ENCODE results near the gene MARK4.

MARK4 gene

GRCh38 chr19:45238556-45238955 is 12.5 kb upstream of the MARK4 start:
- Histone ChIP-seq H3K27me3 (no peaks in the 10 kb centered on the region), H4K20me1 (no peaks in the 10 kb centered on the region), H3K9ac (no peak overlapping the region), H3K4me1 (peaks cover 75% of the 10 kb centered on the region), H3K4me2 (no peak overlapping the region), H3K9me3 (no peaks in the 10 kb centered on the region), H3K4me3 (no peak overlapping the region), H3K27ac (peak overlapping the region; percentile 4; the same call in 1 of the 2 replicates), H3K36me3 (no peaks in the 10 kb centered on the region)
- TF ChIP-seq Cebpa-rat (IDR thresholded peaks at IDR 0.05): no peak

GRCh38 chr19:45243144-45243732 is 7.8 kb upstream of the MARK4 start:
- H3K9me3 ChIP-seq: no peaks in the 10 kb centered on the region
- H3K27ac ChIP-seq: no peak overlapping the region
- H3K9ac ChIP-seq: no peak overlapping the region
- H3K4me3 ChIP-seq: no peak overlapping the region
- no peak for TF ChIP-seq Cebpa-rat (IDR thresholded peaks at IDR 0.05)
- peaks cover 57% of the 10 kb centered on the region for H3K4me1 ChIP-seq
- H3K27me3 ChIP-seq: no peaks in the 10 kb centered on the region
- no peak overlapping the region for H3K4me2 ChIP-seq
- H3K36me3 ChIP-seq: no peaks in the 10 kb centered on the region
- H4K20me1 ChIP-seq: no peaks in the 10 kb centered on the region

- Histone ChIP-seq H3K4me3 (no peak overlapping the region), H3K9ac (no peak overlapping the region), H4K20me1 (no peaks in the 10 kb centered on the region), H3K9me3 (no peaks in the 10 kb centered on the region), H3K27me3 (no peaks in the 10 kb centered on the region), H3K4me2 (peak overlapping the region; percentile 61; the same call in 1 of the 2 replicates), H3K4me1 (peaks cover 56% of the 10 kb centered on the region), H3K27ac (no peak overlapping the region), H3K36me3 (no peaks in the 10 kb centered on the region)
- TF ChIP-seq Cebpa-rat (IDR thresholded peaks at IDR 0.05): no peak
Measured at GRCh38 chr19:45244133-45244794, 6.8 kb upstream of the MARK4 start.

GRCh38 chr19:45245334-45245787 is 5.7 kb upstream of the MARK4 start, which contains the start of gene EXOC3L2:
Gene EXOC3L2 (minus strand): TSS chr19:45245407. CDS start chr19:45239045, 6,362 bp downstream.
- no peak for TF ChIP-seq Cebpa-rat (IDR thresholded peaks at IDR 0.05)
- peaks cover 64% of the 10 kb centered on the region for H3K4me1 ChIP-seq
- no peaks in the 10 kb centered on the region for H4K20me1 ChIP-seq
- peak within 1 kb of the TSS; percentile 61 for H3K4me2 ChIP-seq
- no peaks in the 10 kb centered on the region for H3K36me3 ChIP-seq
- H3K9me3 ChIP-seq: no peaks in the 10 kb centered on the region
- peak within 1 kb of the TSS; percentile 66 for H3K9ac ChIP-seq
- peak within 1 kb of the TSS; percentile 70 for H3K27ac ChIP-seq
- H3K27me3 ChIP-seq: no peaks in the 10 kb centered on the region
- H3K4me3 ChIP-seq: no peak within 1 kb of the TSS

- no peaks in the 10 kb centered on the region for H3K9me3 ChIP-seq
- peaks cover 64% of the 10 kb centered on the region for H3K4me1 ChIP-seq
- H3K27me3 ChIP-seq: no peaks in the 10 kb centered on the region
- H3K36me3 ChIP-seq: no peaks in the 10 kb centered on the region
- H4K20me1 ChIP-seq: no peaks in the 10 kb centered on the region
- peak overlapping the region; percentile 66; the same call in 1 of the 2 replicates for H3K9ac ChIP-seq
- peak overlapping the region; percentile 61 for H3K4me2 ChIP-seq
- H3K4me3 ChIP-seq: no peak overlapping the region
- peak overlapping the region; percentile 70 for H3K27ac ChIP-seq
- no peak for TF ChIP-seq Cebpa-rat (IDR thresholded peaks at IDR 0.05)
Measured at GRCh38 chr19:45245826-45246225, 5.2 kb upstream of the MARK4 start.

- no peak overlapping the region for H3K27ac ChIP-seq
- H3K4me2 ChIP-seq: no peak overlapping the region
- H3K36me3 ChIP-seq: no peaks in the 10 kb centered on the region
- H3K4me3 ChIP-seq: no peak overlapping the region
- no peak overlapping the region for H3K9ac ChIP-seq
- H3K9me3 ChIP-seq: no peaks in the 10 kb centered on the region
- peaks cover 5% of the 10 kb centered on the region for H4K20me1 ChIP-seq
- H3K4me1 ChIP-seq: peaks cover 53% of the 10 kb centered on the region
- no peaks in the 10 kb centered on the region for H3K27me3 ChIP-seq
- TF ChIP-seq Cebpa-rat (IDR thresholded peaks at IDR 0.05): no peak
Measured at GRCh38 chr19:45247136-45247535, 3.9 kb upstream of the MARK4 start.

GRCh38 chr19:45249261-45250033 is 1.6 kb upstream of the MARK4 start:
- H3K27ac ChIP-seq: no peak overlapping the region; the same call in 1 of the 2 replicates
- H3K4me3 ChIP-seq: no peak overlapping the region
- H3K4me2 ChIP-seq: peak overlapping the region; percentile 71
- H3K4me1 ChIP-seq: peaks cover 71% of the 10 kb centered on the region
- TF ChIP-seq Cebpa-rat (IDR thresholded peaks at IDR 0.05): no peak
- H3K27me3 ChIP-seq: no peaks in the 10 kb centered on the region
- H3K36me3 ChIP-seq: peaks cover 14% of the 10 kb centered on the region; the same call in 1 of the 2 replicates
- H3K9ac ChIP-seq: no peak overlapping the region; the same call in 1 of the 2 replicates
- no peaks in the 10 kb centered on the region for H3K9me3 ChIP-seq
- peaks cover 28% of the 10 kb centered on the region for H4K20me1 ChIP-seq

GRCh38 chr19:45250216-45250831 is 747 bp upstream of the MARK4 start:
- peaks cover 19% of the 10 kb centered on the region; the same call in 1 of the 2 replicates for H3K36me3 ChIP-seq
- peak overlapping the region; percentile 76 for H3K4me2 ChIP-seq
- H3K9ac ChIP-seq: peak overlapping the region; percentile 75
- TF ChIP-seq Cebpa-rat (IDR thresholded peaks at IDR 0.05): no peak
- H3K4me1 ChIP-seq: peaks cover 70% of the 10 kb centered on the region
- H3K27me3 ChIP-seq: no peaks in the 10 kb centered on the region
- H3K9me3 ChIP-seq: no peaks in the 10 kb centered on the region
- H3K4me3 ChIP-seq: peak overlapping the region; percentile 94
- H3K27ac ChIP-seq: peak overlapping the region; percentile 75
- H4K20me1 ChIP-seq: peaks cover 37% of the 10 kb centered on the region
